ENCODE measurements around the gene SLC6A6. TPM values are rescaled to one million over a fixed set of nuclear protein-coding genes. Genes with fewer than 3 reads are reported as not detected.
A peak's percentile ranks its signal among the peaks of the same experiment; 100 is the strongest.

Gene SLC6A6
- total RNA-seq, 3 donors from 2014 or later: 22.1 to 52.4 (median 27.5) TPM

- TF ChIP-seq CTCF (IDR thresholded peaks at IDR 0.05): peak; percentile 70 to 79 (median 78)
- no peak for TF ChIP-seq POLR2AphosphoS5 (IDR thresholded peaks at IDR 0.05)
- TF ChIP-seq POLR2A (IDR thresholded peaks at IDR 0.05): no peak
- DNase-seq (ENCODE audit: low spot score in 2 of 2): peak in 1 of 2 donors; percentile 60
- intact Hi-C loops (cut with DNase I; ENCODE audit: low total_unique reads): no loop called here
- H3K27ac ChIP-seq: no peak overlapping the region
- no peaks in the 10 kb centered on the region for H3K4me1 ChIP-seq
- peak overlapping the region in 2 of 3 donors; percentile 23 to 25 for H3K4me3 ChIP-seq
- H3K27me3 ChIP-seq: no peaks in the 10 kb centered on the region
- no peaks in the 10 kb centered on the region for H3K9me3 ChIP-seq
- H3K36me3 ChIP-seq: no peaks in the 10 kb centered on the region
Measured at GRCh38 chr3:14508966-14509795, 106.8 kb downstream of the SLC6A6 start.

- no peaks in the 10 kb centered on the region for H3K27me3 ChIP-seq
- no peaks in the 10 kb centered on the region for H3K36me3 ChIP-seq
- H3K27ac ChIP-seq: no peak overlapping the region
- DNase-seq (ENCODE audit: low spot score in 2 of 2): peak in 1 of 2 donors; percentile 47
- no peaks in the 10 kb centered on the region for H3K4me1 ChIP-seq
- intact Hi-C loops (cut with DNase I; ENCODE audit: low total_unique reads): no loop called here
- H3K4me3 ChIP-seq: no peak overlapping the region
- TF ChIP-seq POLR2AphosphoS5 (IDR thresholded peaks at IDR 0.05) (no peak), POLR2A (IDR thresholded peaks at IDR 0.05) (no peak), CTCF (IDR thresholded peaks at IDR 0.05) (no peak)
- no peaks in the 10 kb centered on the region for H3K9me3 ChIP-seq
Measured at GRCh38 chr3:14509796-14510100, 107.3 kb downstream of the SLC6A6 start.

- no peaks in the 10 kb centered on the region for H3K4me1 ChIP-seq
- no peak overlapping the region for H3K4me3 ChIP-seq
- intact Hi-C loops (cut with DNase I; ENCODE audit: low total_unique reads): no loop called here
- H3K27me3 ChIP-seq: no peaks in the 10 kb centered on the region
- no peak overlapping the region for H3K27ac ChIP-seq
- no peaks in the 10 kb centered on the region for H3K9me3 ChIP-seq
- H3K36me3 ChIP-seq: no peaks in the 10 kb centered on the region
- no peak for TF ChIP-seq POLR2AphosphoS5 (IDR thresholded peaks at IDR 0.05)
- DNase-seq (ENCODE audit: low spot score in 2 of 2): peak in 1 of 2 donors; percentile 43
Measured at GRCh38 chr3:14510838-14511622, 108.6 kb downstream of the SLC6A6 start.

- DNase-seq (ENCODE audit: low spot score in 2 of 2): peak in 1 of 2 donors; percentile 24
- TF ChIP-seq CTCF (IDR thresholded peaks at IDR 0.05) (no peak), POLR2AphosphoS5 (IDR thresholded peaks at IDR 0.05) (no peak), POLR2A (IDR thresholded peaks at IDR 0.05) (no peak)
Measured at GRCh38 chr3:14511623-14512280, 109.3 kb downstream of the SLC6A6 start.

GRCh38 chr3:14512281-14512941, 110.0 kb downstream of the SLC6A6 start:
- Histone ChIP-seq H3K9me3 (no peaks in the 10 kb centered on the region), H3K4me3 (no peak overlapping the region), H3K27me3 (no peaks in the 10 kb centered on the region), H3K27ac (no peak overlapping the region), H3K36me3 (no peaks in the 10 kb centered on the region), H3K4me1 (no peaks in the 10 kb centered on the region)
- DNase-seq (ENCODE audit: low spot score in 2 of 2): no peak
- TF ChIP-seq POLR2A (IDR thresholded peaks at IDR 0.05) (no peak), POLR2AphosphoS5 (IDR thresholded peaks at IDR 0.05) (no peak), CTCF (IDR thresholded peaks at IDR 0.05) (no peak)
- intact Hi-C loops (cut with DNase I; ENCODE audit: low total_unique reads): no loop called here

More at GRCh38 chr3:14511623-14512280, 109.3 kb downstream of the SLC6A6 start:
- H3K27ac ChIP-seq: no peak overlapping the region
- intact Hi-C loops (cut with DNase I; ENCODE audit: low total_unique reads): no loop called here
- no peaks in the 10 kb centered on the region for H3K27me3 ChIP-seq
- no peaks in the 10 kb centered on the region for H3K36me3 ChIP-seq
- no peaks in the 10 kb centered on the region for H3K4me1 ChIP-seq
- H3K9me3 ChIP-seq: no peaks in the 10 kb centered on the region
- no peak overlapping the region for H3K4me3 ChIP-seq

All from breast epithelium (tissue), 4 donors.